ENCODE measurements around the gene TSSC4. TPM values are rescaled to one million over a fixed set of nuclear protein-coding genes. Genes with fewer than 3 reads are reported as not detected.
"Not testable (repeated sequence)": the region's sequence is repeated elsewhere in the genome, so short reads cannot be mapped to it uniquely, and the experiment has no call there.

TSSC4 gene
- total and polyA plus RNA-seq, 9 of the 15 experiments (the other 6 are each of a cell fraction or from before 2014, with no cell fraction given) = 0.41 to 54.2 (median 11.0) TPM

GRCh38 chr11:2364386-2364785 lies 36.2 kb upstream of the TSSC4 start:
- H3K79me2 ChIP-seq (ENCODE audit: control insufficient read depth, insufficient read depth, low read length); in situ Hi-C loops (cut with MboI); DNase-seq (ENCODE audit: extremely low read depth in 1 of 4, low spot score in 3 of 4); H2AFZ ChIP-seq (ENCODE audit: low read depth, low read length); CTCF ChIA-PET (ENCODE audit: low intra/inter-chr PET ratio); H3K36me3 ChIP-seq (ENCODE audit: control insufficient read depth, insufficient read depth, low read length); BruUV-seq (replicated peaks); H3K4me1 ChIP-seq (replicated peaks in 1 of 2; ENCODE audit: control insufficient read depth in 2 of 2, insufficient read depth in 2 of 2, low read length in 2 of 2); ATAC-seq; intact Hi-C loops (cut with micrococcal nuclease); H3K9ac ChIP-seq (ENCODE audit: insufficient read depth in 1 of 2, low read depth in 2 of 2, low read length in 2 of 2); H3K9me3 ChIP-seq (replicated peaks; ENCODE audit: control insufficient read depth, insufficient read depth, low read depth, low read length); FAIRE-seq; H3K27ac ChIP-seq (ENCODE audit: extremely low read depth, low read depth, low read length); H3K4me2 ChIP-seq (ENCODE audit: insufficient read depth, low read length); H3K4me3 ChIP-seq; H3K9me1 ChIP-seq (ENCODE audit: control insufficient read depth, insufficient read depth, low read length): not testable (repeated sequence)
- H4K20me1 ChIP-seq (replicated peaks; ENCODE audit: control insufficient read depth, insufficient read depth, low read length) = peaks cover 22% of the 10 kb centered on the region
- WGBS (ENCODE audit: insufficient coverage, low coverage, missing lambda C conversion rate) = 26% methylated on average over 10 of the region's 12 CpGs
- peaks cover 18 to 78% of the 10 kb centered on the region in 2 experiments for H3K27me3 ChIP-seq (ENCODE audit: control insufficient read depth in 2 of 2, insufficient read depth in 2 of 2, low read length in 2 of 2)
- POLR2A ChIA-PET = interaction anchor here (1.0 to 1.6 kb wide), 2 partner anchors 9 to 12 kb away, joined by 4 read pairs; no protein-coding TSS in a partner anchor

- ChIA-PET CTCF (ENCODE audit: low intra/inter-chr PET ratio) (no interaction called here), POLR2A (interaction anchor here (0.5 to 2.0 kb wide), 2 partner anchors 12 to 878 kb away, joined by 3 to 11 read pairs; partner anchors contain the start of gene CD81)
- in situ Hi-C loops (cut with MboI) = no loop called here
- WGBS (ENCODE audit: insufficient coverage, low coverage, missing lambda C conversion rate) = 7% methylated on average over 16 of the region's 16 CpGs
- Histone ChIP-seq H3K4me2 (ENCODE audit: insufficient read depth, low read length) (no peak overlapping the region), H3K36me3 (ENCODE audit: control insufficient read depth, insufficient read depth, low read length) (no peaks in the 10 kb centered on the region), H3K4me1 (replicated peaks in 1 of 2; ENCODE audit: control insufficient read depth in 2 of 2, insufficient read depth in 2 of 2, low read length in 2 of 2) (peaks cover 0 to 10% of the 10 kb centered on the region in 2 experiments; a peak in 2 of 5 replicates), H4K20me1 (replicated peaks; ENCODE audit: control insufficient read depth, insufficient read depth, low read length) (peaks cover 22% of the 10 kb centered on the region), H2AFZ (ENCODE audit: low read depth, low read length) (no peak overlapping the region), H3K9me3 (replicated peaks; ENCODE audit: control insufficient read depth, insufficient read depth, low read depth, low read length) (no peaks in the 10 kb centered on the region), H3K9ac (ENCODE audit: insufficient read depth in 1 of 2, low read depth in 2 of 2, low read length in 2 of 2) (peak overlapping the region in 1 of 2 experiments; percentile 22; a peak in 1 of 4 replicates), H3K9me1 (ENCODE audit: control insufficient read depth, insufficient read depth, low read length) (no peaks in the 10 kb centered on the region), H3K4me3 (no peak overlapping the region), H3K27ac (ENCODE audit: extremely low read depth, low read depth, low read length) (no peak overlapping the region), H3K27me3 (ENCODE audit: control insufficient read depth in 2 of 2, insufficient read depth in 2 of 2, low read length in 2 of 2) (peaks cover 14 to 68% of the 10 kb centered on the region in 2 experiments; a peak in 4 of 5 replicates), H3K79me2 (ENCODE audit: control insufficient read depth, insufficient read depth, low read length) (no peaks in the 10 kb centered on the region)
- ATAC-seq = no peak
- intact Hi-C loops (cut with micrococcal nuclease) = no loop called here
- no peak for FAIRE-seq
- no peak for DNase-seq (ENCODE audit: extremely low read depth in 1 of 4, low spot score in 3 of 4)
- no peak for TF ChIP-seq ZFP36 (IDR thresholded peaks at IDR 0.05; ENCODE audit: low read depth, low read length, partially characterized antibody)
- no peak for TF ChIP-seq ZNF253 (CRISPR knock-in tag; conservative IDR thresholded peaks at IDR 0.05)
- TF ChIP-seq TAF1 (IDR thresholded peaks at IDR 0.05; ENCODE audit: control insufficient read depth, extremely low read depth, insufficient read depth, low read length, severe bottlenecking) = no peak
- TF ChIP-seq SMARCC2 (IDR thresholded peaks at IDR 0.05; ENCODE audit: low read depth) = no peak
- TF ChIP-seq NR2C1 (IDR thresholded peaks at IDR 0.05) = no peak
- TF ChIP-seq NR2C1 (tag; IDR thresholded peaks at IDR 0.05) = no peak
- no peak for TF ChIP-seq SUPT5H (IDR thresholded peaks at IDR 0.05)
- TF ChIP-seq MIER1 (IDR thresholded peaks at IDR 0.05; ENCODE audit: low read depth) = no peak
- TF ChIP-seq MTF1 (CRISPR knock-in tag; IDR thresholded peaks at IDR 0.05; ENCODE audit: borderline replicate concordance) = no peak
- TF ChIP-seq ZNF431 (CRISPR knock-in tag; IDR thresholded peaks at IDR 0.05) = no peak
- no peak for TF ChIP-seq THRB (CRISPR knock-in tag; conservative IDR thresholded peaks at IDR 0.05)
- no peak for TF ChIP-seq ZNF197 (CRISPR knock-in tag; IDR thresholded peaks at IDR 0.05; ENCODE audit: low read depth)
- no peak for TF ChIP-seq ZFPM2 (CRISPR knock-in tag; IDR thresholded peaks at IDR 0.05)
- TF ChIP-seq RHOXF2B (CRISPR knock-in tag; conservative IDR thresholded peaks at IDR 0.05) = no peak
- BruUV-seq (replicated peaks) = no TSS peak
These were observed 34.9 kb upstream of the TSSC4 start for GRCh38 chr11:2365571-2366210.

Data from K562 (cell line).